HEK293T (cell line): ENCODE data around the gene NVL.

Experiments
- CTCF ChIA-PET: fragments of 350-600 bp; formaldehyde crosslinking; extraction: SDS; loops from one replicate; lab custom pipeline; 2021; ENCODE audit warnings: antibody characterized with exemption, inconsistent platforms; lab: Yijun Ruan, JAX
- POLR2A ChIA-PET: fragments of 350-600 bp; formaldehyde crosslinking; extraction: SDS; loops from one replicate; lab custom pipeline; 2020; ENCODE audit warnings: antibody characterized with exemption, inconsistent platforms; lab: Yijun Ruan, JAX
- DNase-seq: peaks from one replicate; pipeline ENCODE4 v3.0.0; 2012; ENCODE audit warnings: mixed read lengths; ENCODE audit errors: extremely low spot score
- ARNT ChIP-seq: fragments of 450-650 bp; IDR thresholded peaks from 2 replicates; pipeline ENCODE4 v1.6.1; 2017; ENCODE audit warnings: mild to moderate bottlenecking
- BHLHE40 ChIP-seq: fragments of 450-650 bp; IDR thresholded peaks from 2 replicates; pipeline ENCODE4 v1.6.1; 2016; ENCODE audit warnings: mild to moderate bottlenecking, moderate library complexity, borderline replicate concordance
- CTBP1 ChIP-seq: fragments of 450-650 bp; IDR thresholded peaks from 2 replicates; pipeline ENCODE4 v1.6.1; 2016; ENCODE audit warnings: borderline replicate concordance
- ELF4 ChIP-seq: fragments of 450-650 bp; IDR thresholded peaks from 2 replicates; pipeline ENCODE4 v1.6.1; 2017; ENCODE audit warnings: antibody characterized with exemption
- FOXA1 ChIP-seq: fragments of 450-650 bp; IDR thresholded peaks from 2 replicates; pipeline ENCODE4 v1.6.1; 2016; ENCODE audit warnings: mild to moderate bottlenecking
- FOXK2 ChIP-seq: fragments of 450-650 bp; IDR thresholded peaks from 2 replicates; pipeline ENCODE4 v1.6.1; 2016; ENCODE audit warnings: mild to moderate bottlenecking
- FOXM1 ChIP-seq: fragments of 450-650 bp; IDR thresholded peaks from 2 replicates; pipeline ENCODE4 v1.6.1; 2017; ENCODE audit warnings: mild to moderate bottlenecking, borderline replicate concordance
- HDGF ChIP-seq: fragments of 450-650 bp; IDR thresholded peaks from 2 replicates; pipeline ENCODE4 v1.6.1; 2017; ENCODE audit warnings: antibody characterized with exemption, borderline replicate concordance
- L3MBTL2 ChIP-seq: fragments of 450-650 bp; conservative IDR thresholded peaks from 2 replicates; pipeline ENCODE4 v1.6.1; 2016; ENCODE audit warnings: mild to moderate bottlenecking
- LEF1 ChIP-seq: fragments of 450-650 bp; IDR thresholded peaks from 2 replicates; pipeline ENCODE4 v1.6.1; 2017; ENCODE audit warnings: mild to moderate bottlenecking, borderline replicate concordance
- NFRKB ChIP-seq: fragments of 450-650 bp; IDR thresholded peaks from 2 replicates; pipeline ENCODE4 v1.6.1; 2016; ENCODE audit warnings: mild to moderate bottlenecking, moderate library complexity
- PKNOX1 ChIP-seq: fragments of 450-650 bp; IDR thresholded peaks from 2 replicates; pipeline ENCODE4 v1.6.1; 2016
- SP1 ChIP-seq: fragments of 450-650 bp; IDR thresholded peaks from 2 replicates; pipeline ENCODE4 v1.6.1; 2017
- SUZ12 ChIP-seq: fragments of 450-650 bp; IDR thresholded peaks from 2 replicates; pipeline ENCODE4 v1.6.1; 2016; ENCODE audit warnings: mild to moderate bottlenecking
- TARDBP ChIP-seq: fragments of 450-650 bp; IDR thresholded peaks from 2 replicates; pipeline ENCODE4 v1.6.1; 2016
- ZNF384 ChIP-seq: fragments of 450-650 bp; IDR thresholded peaks from 2 replicates; pipeline ENCODE4 v1.6.1; 2016

Gene NVL

DNA sequence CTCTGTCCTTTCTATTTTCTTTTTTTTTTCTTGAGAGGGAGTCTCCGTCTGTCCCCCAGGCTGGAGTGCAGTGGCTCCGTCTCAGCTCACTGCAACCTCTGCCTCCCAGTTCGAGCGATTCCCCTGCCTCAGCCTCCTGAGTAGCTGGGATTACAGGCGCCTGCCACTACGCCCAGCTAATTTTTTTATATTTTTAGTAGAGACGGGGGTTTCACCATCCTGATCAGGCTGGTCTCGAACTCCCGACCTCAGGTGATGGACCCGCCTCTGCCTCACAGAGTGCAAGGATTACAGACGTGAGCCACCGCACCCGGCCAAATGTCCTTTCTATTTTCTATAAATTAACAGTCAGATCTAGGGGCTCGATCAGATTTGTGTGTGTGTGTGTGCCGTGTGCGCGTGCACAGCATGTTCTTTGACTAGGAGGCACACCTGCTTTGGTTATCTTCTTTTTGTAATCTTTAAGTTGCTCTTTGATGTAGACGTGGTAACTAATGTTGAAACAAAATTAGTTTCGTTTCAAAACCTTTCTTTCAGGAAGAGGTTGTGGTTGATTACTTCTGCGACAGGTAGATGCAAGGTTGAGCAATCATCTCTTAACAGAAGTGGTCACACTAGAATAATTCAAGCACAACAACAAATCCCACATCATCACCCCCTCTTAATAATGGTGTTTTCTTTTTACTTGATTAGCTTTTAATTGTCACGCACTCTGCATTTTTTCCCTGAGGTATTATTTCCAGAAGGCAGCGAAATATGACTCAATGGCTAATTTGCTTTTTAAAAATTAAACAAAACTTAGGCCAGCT lies 147.7 kb downstream of the NVL start:
- CTCF ChIA-PET: interaction anchor here (0.7 to 1.1 kb wide), 2 partner anchors 11 to 41 kb away, joined by 3 read pairs; no protein-coding TSS in a partner anchor
- no peak for DNase-seq
- POLR2A ChIA-PET: interaction anchor here (0.9 to 1.7 kb wide), 20 partner anchors 9 to 463 kb away, joined by 3 to 11 read pairs (median 4); partner anchors contain the start of gene NVL
- TF ChIP-seq NFRKB: no peak
- no peak for TF ChIP-seq HDGF
- TF ChIP-seq BHLHE40: no peak
- TF ChIP-seq TARDBP: no peak
- no peak for TF ChIP-seq PKNOX1
- TF ChIP-seq SP1: no peak
- no peak for TF ChIP-seq FOXA1
- TF ChIP-seq ZNF384: no peak

GRCh38 chr1:224181453-224181810 lies 148.5 kb downstream of the NVL start:
- ChIA-PET CTCF (no interaction called here), POLR2A (no interaction called here)
- DNase-seq: no peak
- no peak for TF ChIP-seq L3MBTL2
- TF ChIP-seq FOXM1: no peak
- TF ChIP-seq ARNT: no peak
- TF ChIP-seq NFRKB: no peak

- CTCF ChIA-PET: no interaction called here
- DNase-seq: no peak
- POLR2A ChIA-PET: no interaction called here
- TF ChIP-seq SP1 (no peak), FOXK2 (no peak), CTBP1 (no peak), HDGF (no peak), TARDBP (no peak), FOXA1 (no peak), ELF4 (no peak), NFRKB (no peak), ZNF384 (no peak), BHLHE40 (no peak), PKNOX1 (no peak), FOXM1 (no peak), SUZ12 (no peak), LEF1 (no peak), ARNT (no peak)
These were observed 149.1 kb downstream of the NVL start for GRCh38 chr1:224180783-224181452.

- CTCF ChIA-PET: interaction anchor here (1.3 kb wide), 1 partner anchor 154 kb away, joined by 3 read pairs; no protein-coding TSS in a partner anchor
- TF ChIP-seq FOXA1: no peak
- no peak for TF ChIP-seq SUZ12
- no peak for TF ChIP-seq FOXM1
- TF ChIP-seq BHLHE40: no peak
- TF ChIP-seq NFRKB: no peak
- no peak for TF ChIP-seq FOXK2
- TF ChIP-seq SP1: no peak
- DNase-seq: no peak
- POLR2A ChIA-PET: no interaction called here
These were observed 151.1 kb downstream of the NVL start for GRCh38 chr1:224178894-224179293.

DNA sequence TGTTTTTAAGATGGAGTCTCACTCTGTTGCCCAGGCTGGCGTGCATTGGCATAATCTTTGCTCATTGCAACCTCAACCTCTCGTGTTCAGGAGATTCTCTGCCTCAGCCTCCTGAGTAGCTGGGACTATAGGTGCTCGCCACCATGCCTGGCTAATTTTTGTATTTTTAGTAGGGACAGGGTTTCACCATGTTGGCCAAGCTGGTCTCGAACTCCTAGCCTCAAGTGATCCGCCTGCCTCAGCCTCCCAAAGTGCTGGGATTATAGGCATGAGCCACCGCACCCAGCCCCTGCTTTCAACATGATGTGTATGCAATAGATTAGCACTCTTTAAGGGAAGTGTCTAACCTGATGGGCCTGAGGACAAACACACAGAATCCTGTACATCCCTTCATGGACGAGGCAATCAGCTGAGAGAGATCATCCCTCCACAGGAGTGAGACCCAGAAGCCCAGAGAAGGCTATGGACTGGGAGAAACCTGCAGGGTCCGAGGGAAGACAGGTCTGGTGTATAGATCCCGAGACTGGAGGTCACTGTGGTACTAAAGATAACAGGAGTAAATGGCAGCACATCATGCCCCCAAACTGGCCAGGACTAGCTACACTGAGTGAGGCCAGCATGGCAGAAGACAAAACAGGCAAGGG lies 152.5 kb downstream of the NVL start:
- ChIA-PET CTCF (no interaction called here), POLR2A (no interaction called here)
- TF ChIP-seq FOXK2 (no peak), PKNOX1 (no peak), CTBP1 (no peak), ELF4 (no peak), SUZ12 (no peak), SP1 (no peak), FOXA1 (no peak), BHLHE40 (no peak), ZNF384 (no peak), TARDBP (no peak)
- DNase-seq: no peak
